ENCODE measurements around the gene KCNK15.

KCNK15 gene

GRCh38 chr20:44715499-44716308 is 30.0 kb upstream of the KCNK15 start:
- no peak for DNase-seq (ENCODE audit: low read depth in 2 of 3, low spot score in 2 of 3)

DNA sequence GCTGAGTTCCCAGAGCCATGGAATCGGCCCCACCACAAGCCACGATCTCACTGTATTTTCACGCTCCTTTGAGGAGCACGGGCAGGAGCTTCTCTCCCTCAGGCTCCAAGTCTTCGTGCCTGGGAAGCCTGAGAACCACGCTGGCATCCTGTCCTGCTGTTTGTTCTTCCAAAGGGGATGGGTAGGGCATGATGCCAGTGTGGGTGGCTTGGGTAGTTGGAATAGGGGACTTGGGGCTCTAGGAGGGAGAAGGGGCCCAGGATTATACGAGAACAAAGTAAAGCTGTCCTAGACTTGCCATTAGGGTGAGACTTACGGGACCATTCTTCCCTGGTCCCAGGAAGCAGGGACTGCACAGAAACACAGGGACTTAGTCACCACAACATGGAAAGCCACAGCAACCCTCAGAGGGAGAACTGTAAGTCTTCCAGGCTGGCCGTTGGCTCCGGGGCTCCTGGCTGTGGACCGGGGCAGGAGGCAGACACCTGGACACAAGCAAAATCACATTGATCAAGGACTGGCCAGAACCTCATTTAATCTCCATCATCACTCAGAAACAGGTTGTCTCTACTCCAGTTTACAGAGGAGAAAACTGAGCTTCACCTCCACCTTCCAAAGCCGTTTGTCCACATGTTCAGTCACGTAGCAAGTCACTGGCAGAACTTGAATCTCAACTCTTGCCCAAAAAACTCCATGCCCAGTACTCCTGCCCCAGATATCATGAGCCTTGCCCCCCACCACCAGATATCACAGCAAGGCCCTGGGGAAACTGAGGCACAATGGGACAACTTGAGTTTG is 29.2 kb upstream of the KCNK15 start:
- DNase-seq (ENCODE audit: low read depth in 2 of 3, low spot score in 2 of 3): no peak

- no peak for DNase-seq (ENCODE audit: low read depth in 2 of 3, low spot score in 2 of 3)
Measured at GRCh38 chr20:44717986-44718385, 27.7 kb upstream of the KCNK15 start.

DNA sequence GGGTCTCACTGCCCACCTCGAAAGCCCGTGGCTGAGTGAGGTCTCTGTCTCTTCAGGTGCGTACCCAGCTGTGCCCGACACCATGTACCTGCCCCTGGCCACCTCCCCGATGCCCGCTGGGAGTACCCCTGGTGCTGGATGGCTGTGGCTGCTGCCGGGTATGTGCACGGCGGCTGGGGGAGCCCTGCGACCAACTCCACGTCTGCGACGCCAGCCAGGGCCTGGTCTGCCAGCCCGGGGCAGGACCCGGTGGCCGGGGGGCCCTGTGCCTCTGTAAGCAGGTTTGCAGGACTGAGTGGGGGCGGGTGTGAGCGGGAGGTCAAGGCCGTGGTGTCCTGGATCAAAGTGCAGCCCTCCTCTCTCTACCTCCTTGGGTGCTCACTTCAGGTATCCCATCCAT is 25.8 kb upstream of the KCNK15 start:
- DNase-seq (ENCODE audit: low read depth in 2 of 3, low spot score in 2 of 3): no peak

- DNase-seq (ENCODE audit: low read depth in 2 of 3, low spot score in 2 of 3): no peak
Measured at GRCh38 chr20:44720621-44720996, 25.1 kb upstream of the KCNK15 start.

DNA sequence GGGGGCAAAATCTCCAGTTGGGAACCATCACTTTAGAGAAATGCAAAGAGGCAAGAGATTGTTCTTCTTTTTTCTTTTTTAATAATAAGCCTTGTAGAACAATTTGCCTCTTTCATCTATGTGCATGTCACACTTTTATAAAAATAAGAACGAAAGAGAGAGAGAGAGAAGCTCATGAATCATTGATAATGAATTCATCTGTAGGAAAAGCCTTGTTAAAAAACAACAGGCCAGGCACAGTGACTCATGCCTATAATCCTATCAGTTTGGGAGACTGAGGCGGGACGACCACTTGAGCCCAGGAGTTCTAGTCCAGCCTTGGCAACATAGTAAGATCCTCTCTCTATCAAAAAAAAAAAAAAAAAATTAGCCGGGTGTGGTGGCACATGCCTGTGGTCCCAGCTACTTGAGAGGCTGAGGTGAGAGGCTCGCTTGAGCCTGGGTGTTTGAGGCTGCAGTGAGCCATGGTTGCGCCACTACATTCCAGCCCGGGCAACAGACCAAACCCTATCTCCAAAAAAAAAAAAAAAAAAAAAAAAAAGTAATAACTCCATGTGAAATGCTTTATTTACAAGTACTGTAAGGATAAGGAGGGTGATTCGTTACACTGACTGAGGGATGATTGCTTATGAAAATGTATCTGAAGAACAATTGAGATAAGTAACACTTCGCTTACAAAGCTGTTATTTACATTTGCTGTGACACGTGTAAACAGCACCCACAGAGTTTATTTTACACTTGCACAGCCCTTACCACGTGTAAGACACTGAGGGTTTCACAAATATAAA is 24.5 kb upstream of the KCNK15 start:
- DNase-seq (ENCODE audit: low read depth in 2 of 3, low spot score in 2 of 3): no peak

DNA sequence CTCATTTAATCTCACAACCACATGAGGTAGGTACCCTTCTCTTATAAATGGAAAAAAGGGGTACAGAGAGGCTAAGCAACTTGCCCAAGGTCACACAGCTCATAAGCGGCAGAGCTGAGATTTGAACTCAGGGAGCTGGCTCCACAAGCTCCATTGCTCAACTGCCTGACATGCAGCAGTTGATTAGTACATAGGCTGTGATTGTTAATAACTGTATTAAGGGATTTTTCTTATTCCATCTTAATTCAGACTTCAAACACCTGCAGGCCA is 23.9 kb upstream of the KCNK15 start:
- no peak for DNase-seq (ENCODE audit: low read depth in 2 of 3, low spot score in 2 of 3)

DNA sequence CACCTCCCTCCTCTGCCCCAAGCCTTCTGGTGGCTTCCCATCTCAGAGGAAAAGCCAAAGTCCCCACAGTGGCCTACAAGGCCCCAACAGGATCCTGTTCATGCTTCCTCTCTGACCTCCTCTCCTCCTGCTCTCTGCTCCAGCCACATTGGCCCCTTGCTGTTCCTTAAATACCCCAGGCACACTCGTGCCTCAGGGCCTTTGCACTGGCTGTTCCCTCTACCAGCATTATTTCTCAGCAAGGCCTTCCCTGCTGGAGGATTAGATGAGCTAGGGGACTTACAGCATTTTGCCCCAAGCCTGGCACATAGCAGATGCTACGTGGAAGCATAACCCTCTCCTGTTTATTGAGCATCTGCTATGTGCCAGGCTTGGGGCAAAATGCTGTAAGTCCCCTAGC is 22.7 kb upstream of the KCNK15 start:
- DNase-seq (ENCODE audit: low read depth in 2 of 3, low spot score in 2 of 3): no peak

- no peak for DNase-seq (ENCODE audit: low read depth in 2 of 3, low spot score in 2 of 3)
Measured at GRCh38 chr20:44723391-44723790, 22.3 kb upstream of the KCNK15 start.

GRCh38 chr20:44723798-44724362 is 21.8 kb upstream of the KCNK15 start:
- no peak for DNase-seq (ENCODE audit: low read depth in 2 of 3, low spot score in 2 of 3)

- DNase-seq (ENCODE audit: low read depth in 2 of 3, low spot score in 2 of 3): no peak
Measured at GRCh38 chr20:44724423-44725091, 21.1 kb upstream of the KCNK15 start.

- no peak for DNase-seq (ENCODE audit: low read depth in 2 of 3, low spot score in 2 of 3)
Measured at GRCh38 chr20:44725837-44726236, 19.8 kb upstream of the KCNK15 start.

GRCh38 chr20:44727039-44727438 is 18.6 kb upstream of the KCNK15 start:
- no peak for DNase-seq (ENCODE audit: low read depth in 2 of 3, low spot score in 2 of 3)

GRCh38 chr20:44727651-44728050 is 18.0 kb upstream of the KCNK15 start:
- DNase-seq (ENCODE audit: low read depth in 2 of 3, low spot score in 2 of 3): no peak

DNA sequence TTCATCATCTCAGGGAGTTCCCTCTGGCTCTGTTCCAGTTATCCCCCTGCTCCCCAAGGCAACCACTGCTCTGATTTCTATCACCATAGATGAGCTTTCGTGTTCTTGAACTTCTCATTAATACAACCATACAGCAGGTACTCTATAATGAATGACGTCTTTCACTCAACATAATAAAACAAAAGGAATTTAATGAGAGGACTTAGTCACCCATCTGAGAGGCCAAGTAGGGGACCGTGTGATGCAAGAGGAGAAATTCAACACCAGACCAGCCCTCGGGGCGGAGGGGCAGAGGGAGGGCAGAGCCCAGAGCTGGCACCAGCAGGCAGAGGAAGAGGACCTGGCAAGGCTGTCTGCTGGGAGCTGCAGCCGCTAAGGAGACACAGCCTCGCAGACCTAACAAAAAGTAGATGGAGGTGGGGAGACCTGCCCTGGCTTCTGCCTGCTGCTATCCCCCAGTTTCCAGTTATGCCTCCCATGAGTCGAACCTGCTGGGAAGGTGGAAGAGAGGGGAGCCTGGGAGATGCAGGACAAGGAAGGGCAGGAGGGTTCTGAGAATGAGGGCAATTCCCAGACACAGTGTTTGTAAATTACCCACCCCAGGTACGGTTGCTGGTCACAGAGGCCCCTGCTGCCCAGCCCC is 16.7 kb upstream of the KCNK15 start:
- no peak for DNase-seq (ENCODE audit: low read depth in 2 of 3, low spot score in 2 of 3)

GRCh38 chr20:44730441-44730840 is 15.2 kb upstream of the KCNK15 start:
- no peak for DNase-seq (ENCODE audit: low read depth in 2 of 3, low spot score in 2 of 3)

DNA sequence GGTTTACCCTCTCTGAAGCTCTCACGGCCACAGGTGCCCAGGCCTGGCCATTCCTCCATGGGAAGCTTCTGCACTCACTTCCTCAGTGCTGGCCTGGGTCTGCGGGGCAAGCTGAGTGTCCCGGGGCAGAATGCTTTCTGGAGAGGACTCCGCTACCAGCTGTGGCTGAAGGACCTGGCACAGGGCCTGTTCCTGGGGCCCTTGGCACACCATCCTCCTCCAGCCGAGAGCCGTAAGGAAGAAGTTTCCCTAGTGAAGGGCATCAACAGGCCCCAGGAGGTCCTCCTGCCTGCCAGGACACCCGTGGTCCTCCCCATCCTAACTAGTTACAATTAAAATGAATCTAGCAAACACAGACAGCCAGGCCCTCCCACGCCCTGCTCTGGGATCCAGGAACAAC is 14.0 kb upstream of the KCNK15 start:
- DNase-seq (ENCODE audit: low read depth in 2 of 3, low spot score in 2 of 3): no peak

GRCh38 chr20:44732327-44732726 is 13.3 kb upstream of the KCNK15 start:
- no peak for DNase-seq (ENCODE audit: low read depth in 2 of 3, low spot score in 2 of 3)

GRCh38 chr20:44733341-44734069 is 12.2 kb upstream of the KCNK15 start:
- peak in 2 of 3 experiments; percentile 12 to 34 for DNase-seq (ENCODE audit: low read depth in 2 of 3, low spot score in 2 of 3)

GRCh38 chr20:44734938-44735337 is 10.7 kb upstream of the KCNK15 start:
- DNase-seq (ENCODE audit: low read depth in 2 of 3, low spot score in 2 of 3): no peak

Measured in activated CD8-positive, alpha-beta memory T cell treated with anti-CD3 and anti-CD28 coated beads for 48 hours (primary cell).